Smooth muscle cell (in vitro differentiated cells): ENCODE measurements around the gene ENHO. TPM values are rescaled to one million over a fixed set of nuclear protein-coding genes. Genes with fewer than 3 reads are reported as not detected.

ENCODE experiments used
- DNase-seq: peaks from one replicate; lab custom pipeline; 2025; ENCODE audit not compliant: unreplicated experiment; lab: John Stamatoyannopoulos, UW
- H2AFZ ChIP-seq: fragments of 200-600 bp; sonication (generic); 2 replicates; pipeline ENCODE4 v1.6.0; 2016; ENCODE audit warnings: antibody characterized with exemption, low read depth, mild to moderate bottlenecking
- H3F3A ChIP-seq: fragments of 200-600 bp; sonication (generic); 2 replicates; pipeline ENCODE4 v1.6.0; 2017; ENCODE audit warnings: antibody characterized with exemption, low read depth
- H3K27ac ChIP-seq: fragments of 200-600 bp; sonication (generic); 2 replicates; pipeline ENCODE4 v1.5.1; 2016; ENCODE audit warnings: low read depth, mild to moderate bottlenecking
- H3K27me3 ChIP-seq: fragments of 200-600 bp; sonication (generic); 2 replicates; pipeline ENCODE4 v1.6.1; 2016; ENCODE audit warnings: low read depth, mild to moderate bottlenecking
- H3K36me3 ChIP-seq: fragments of 200-600 bp; sonication (generic); 2 replicates; pipeline ENCODE4 v1.5.1; 2016; ENCODE audit warnings: low read depth
- H3K4me1 ChIP-seq: fragments of 200-600 bp; sonication (generic); 2 replicates; pipeline ENCODE4 v1.5.1; 2016; ENCODE audit warnings: low read depth
- H3K4me2 ChIP-seq: fragments of 200-600 bp; sonication (generic); 2 replicates; pipeline ENCODE4 v1.6.0; 2016; ENCODE audit warnings: mild to moderate bottlenecking
- H3K4me3 ChIP-seq: fragments of 200-600 bp; sonication (generic); 2 replicates; pipeline ENCODE4 v1.5.1; 2016; ENCODE audit warnings: mild to moderate bottlenecking
- H3K79me2 ChIP-seq: fragments of 200-600 bp; sonication (generic); 2 replicates; pipeline ENCODE4 v1.6.0; 2016; ENCODE audit warnings: low read depth, mild to moderate bottlenecking
- H3K9ac ChIP-seq: fragments of 200-600 bp; sonication (generic); 2 replicates; pipeline ENCODE4 v1.6.0; 2016; ENCODE audit warnings: low read depth
- H3K9me3 ChIP-seq: fragments of 200-600 bp; sonication (generic); replicated peaks from 2 replicates; pipeline ENCODE4 v1.5.1; 2016; ENCODE audit warnings: low read depth
- H4K20me1 ChIP-seq: fragments of 200-600 bp; sonication (generic); 2 replicates; pipeline ENCODE4 v1.6.0; 2016; ENCODE audit warnings: low read depth
- WGBS: methylation state at CpG from one replicate; pipeline ENCODE4 v1.1.7; 2016; ENCODE audit warnings: low lambda C conversion rate; 5-methylcytosine and 5-hydroxymethylcytosine counted together
- polyA plus RNA-seq: library from polyadenylated mRNA; unstranded; fragments of >200 nt; fragmentation: Nextera tagmentation; extraction: Ambion mirVana; gene quantifications from 2 replicates; pipeline ENCODE4 v1.2.1, GENCODE V29; 2016
- total RNA-seq: library from RNA; depleted of rRNA; stranded (reverse); fragments of >200 nt; gene quantifications from 2 replicates; pipeline ENCODE4 v1.2.3, GENCODE V29; 2014
- TF ChIP-seq, protein P1 (sequence below): fragments of 200-600 bp; sonication (generic); IDR thresholded peaks from 2 replicates; pipeline ENCODE4 v1.5.1; 2017; ENCODE audit warnings: borderline replicate concordance, mild to moderate bottlenecking, antibody characterized with exemption; ENCODE audit not compliant: insufficient read depth, poor library complexity, severe bottlenecking

The ENHO gene
- total and polyA plus RNA-seq, 2 experiments from 2014 or later: 0.97 TPM; not detected in 1

DNA sequence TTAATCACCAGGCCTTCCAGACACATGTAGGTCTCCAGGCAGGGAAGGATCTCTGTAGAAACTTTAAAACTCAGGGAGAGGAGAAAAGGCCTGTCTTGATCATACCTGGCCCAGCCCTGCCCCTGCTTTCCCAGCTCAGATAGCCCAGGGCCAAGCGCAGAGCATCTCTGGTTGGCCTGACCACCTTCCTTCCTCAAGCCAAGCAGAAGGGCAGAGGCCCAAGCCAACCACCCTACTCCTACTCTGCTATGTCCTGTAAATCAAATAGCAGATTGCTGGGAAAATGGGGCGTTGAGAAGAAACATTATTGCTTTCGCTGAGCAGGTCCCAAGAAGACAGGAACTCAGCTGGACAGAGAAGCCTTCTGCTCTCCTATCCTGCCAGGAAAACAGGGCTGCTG, 14.3 kb downstream of the ENHO start:
- no peak overlapping the region for H3K9ac ChIP-seq
- no peaks in the 10 kb centered on the region for H3K9me3 ChIP-seq
- TF ChIP-seq, protein P1, sequence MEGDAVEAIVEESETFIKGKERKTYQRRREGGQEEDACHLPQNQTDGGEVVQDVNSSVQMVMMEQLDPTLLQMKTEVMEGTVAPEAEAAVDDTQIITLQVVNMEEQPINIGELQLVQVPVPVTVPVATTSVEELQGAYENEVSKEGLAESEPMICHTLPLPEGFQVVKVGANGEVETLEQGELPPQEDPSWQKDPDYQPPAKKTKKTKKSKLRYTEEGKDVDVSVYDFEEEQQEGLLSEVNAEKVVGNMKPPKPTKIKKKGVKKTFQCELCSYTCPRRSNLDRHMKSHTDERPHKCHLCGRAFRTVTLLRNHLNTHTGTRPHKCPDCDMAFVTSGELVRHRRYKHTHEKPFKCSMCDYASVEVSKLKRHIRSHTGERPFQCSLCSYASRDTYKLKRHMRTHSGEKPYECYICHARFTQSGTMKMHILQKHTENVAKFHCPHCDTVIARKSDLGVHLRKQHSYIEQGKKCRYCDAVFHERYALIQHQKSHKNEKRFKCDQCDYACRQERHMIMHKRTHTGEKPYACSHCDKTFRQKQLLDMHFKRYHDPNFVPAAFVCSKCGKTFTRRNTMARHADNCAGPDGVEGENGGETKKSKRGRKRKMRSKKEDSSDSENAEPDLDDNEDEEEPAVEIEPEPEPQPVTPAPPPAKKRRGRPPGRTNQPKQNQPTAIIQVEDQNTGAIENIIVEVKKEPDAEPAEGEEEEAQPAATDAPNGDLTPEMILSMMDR: no peak
- DNase-seq: no peak
- no peak overlapping the region for H3K27ac ChIP-seq
- no peak overlapping the region for H3K4me2 ChIP-seq
- H4K20me1 ChIP-seq: no peaks in the 10 kb centered on the region
- peaks cover 8% of the 10 kb centered on the region for H3K4me1 ChIP-seq
- WGBS: 94% methylated on average over 3 of the region's 3 CpGs
- H3K79me2 ChIP-seq: no peaks in the 10 kb centered on the region
- H3F3A ChIP-seq: no peaks in the 10 kb centered on the region
- no peaks in the 10 kb centered on the region for H3K27me3 ChIP-seq
- H3K4me3 ChIP-seq: no peak overlapping the region
- H3K36me3 ChIP-seq: no peaks in the 10 kb centered on the region
- no peak overlapping the region for H2AFZ ChIP-seq

DNA sequence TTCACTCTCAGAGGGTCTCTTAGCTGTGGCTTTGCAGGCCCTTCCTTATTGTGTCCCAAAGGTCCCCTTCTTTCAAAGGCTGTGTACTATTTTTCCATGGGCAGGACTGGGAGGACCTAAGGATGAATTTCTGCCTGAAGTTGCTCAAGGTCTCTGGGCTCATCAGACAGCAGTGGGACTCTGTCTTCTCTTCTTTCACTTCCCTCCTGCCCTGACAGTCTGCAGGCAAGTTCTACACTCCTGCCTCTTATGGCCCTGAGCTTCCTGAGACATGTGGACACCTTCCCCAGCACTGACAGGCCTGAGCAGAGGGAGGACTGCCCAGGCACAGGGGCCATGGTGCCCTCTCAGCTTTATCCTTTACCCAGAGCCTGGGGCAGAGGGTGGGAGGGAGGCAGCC, 14.8 kb downstream of the ENHO start:
- TF ChIP-seq, protein P1: no peak
- DNase-seq: no peak
- H3K79me2 ChIP-seq: no peaks in the 10 kb centered on the region
- no peak overlapping the region for H3K27ac ChIP-seq
- H4K20me1 ChIP-seq: no peaks in the 10 kb centered on the region
- H2AFZ ChIP-seq: no peak overlapping the region
- no peaks in the 10 kb centered on the region for H3K27me3 ChIP-seq
- no peak overlapping the region for H3K4me2 ChIP-seq
- no peak overlapping the region for H3K4me3 ChIP-seq
- no peak overlapping the region for H3K9ac ChIP-seq
- peaks cover 3% of the 10 kb centered on the region for H3K4me1 ChIP-seq
- no peaks in the 10 kb centered on the region for H3K9me3 ChIP-seq
- H3F3A ChIP-seq: no peaks in the 10 kb centered on the region
- H3K36me3 ChIP-seq: no peaks in the 10 kb centered on the region

DNA sequence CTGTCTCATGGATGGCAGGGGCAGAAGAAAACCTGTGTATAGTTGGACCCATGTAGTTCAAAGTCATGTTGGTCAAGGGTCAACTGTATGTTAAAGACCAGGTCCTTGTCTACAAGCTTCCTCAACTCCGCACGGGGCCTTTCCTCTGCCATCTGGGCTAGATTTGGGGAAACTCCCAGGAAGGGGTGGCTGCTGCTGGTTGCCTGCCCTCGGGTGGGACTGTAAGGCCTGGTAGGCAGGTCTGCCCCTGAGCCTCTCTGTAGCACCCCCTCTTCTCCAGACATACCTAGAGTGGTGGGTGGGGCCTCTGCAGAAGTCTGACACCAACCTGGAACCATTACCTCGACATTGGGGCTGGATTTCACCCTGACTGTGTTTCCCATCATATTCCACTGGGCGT, 15.2 kb downstream of the ENHO start:
- 90% methylated on average over 5 of the region's 5 CpGs for WGBS
- no peaks in the 10 kb centered on the region for H3K27me3 ChIP-seq
- TF ChIP-seq, protein P1: no peak

DNA sequence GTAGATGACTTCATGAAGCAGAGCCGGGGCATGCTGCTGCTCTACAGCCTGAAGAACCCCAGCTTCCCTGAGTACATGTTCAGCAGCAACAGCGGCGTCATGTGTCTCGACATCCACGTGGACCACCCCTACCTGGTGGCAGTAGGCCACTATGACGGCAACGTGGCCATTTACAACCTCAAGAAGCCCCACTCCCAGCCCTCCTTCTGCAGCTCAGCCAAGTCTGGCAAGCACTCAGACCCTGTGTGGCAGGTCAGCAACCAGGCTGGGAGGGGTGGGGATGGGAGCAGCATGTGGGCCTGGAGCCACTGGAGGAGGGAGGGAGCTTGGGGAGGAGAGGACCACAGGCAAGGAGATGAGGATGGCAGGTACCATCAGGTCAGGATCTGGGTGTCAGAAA, 16.2 kb downstream of the ENHO start:
- Histone ChIP-seq H2AFZ (no peak overlapping the region), H3K79me2 (no peaks in the 10 kb centered on the region), H3K27me3 (no peaks in the 10 kb centered on the region), H4K20me1 (no peaks in the 10 kb centered on the region), H3K4me3 (no peak overlapping the region), H3K4me1 (no peaks in the 10 kb centered on the region), H3K4me2 (no peak overlapping the region), H3K9ac (no peak overlapping the region), H3K9me3 (no peaks in the 10 kb centered on the region), H3K36me3 (no peaks in the 10 kb centered on the region), H3F3A (no peaks in the 10 kb centered on the region), H3K27ac (no peak overlapping the region)
- DNase-seq: no peak
- TF ChIP-seq, protein P1: no peak
- 95% methylated on average over 7 of the region's 7 CpGs for WGBS

More for the DNA sequence above, 15.2 kb downstream of the ENHO start:
- H3K4me2 ChIP-seq: no peak overlapping the region
- no peak for DNase-seq
- no peak overlapping the region for H3K4me3 ChIP-seq
- no peak overlapping the region for H2AFZ ChIP-seq
- no peaks in the 10 kb centered on the region for H3F3A ChIP-seq
- no peaks in the 10 kb centered on the region for H3K4me1 ChIP-seq
- no peak overlapping the region for H3K9ac ChIP-seq
- no peaks in the 10 kb centered on the region for H3K36me3 ChIP-seq
- H3K27ac ChIP-seq: no peak overlapping the region
- no peaks in the 10 kb centered on the region for H3K9me3 ChIP-seq
- H3K79me2 ChIP-seq: no peaks in the 10 kb centered on the region
- H4K20me1 ChIP-seq: no peaks in the 10 kb centered on the region
